ENCODE measurements around the gene CHGA. TPM values are rescaled to one million over a fixed set of nuclear protein-coding genes. Genes with fewer than 3 reads are reported as not detected.

Gene CHGA
- total and polyA plus RNA-seq, 10 of the 15 experiments (the other 5 are each of a cell fraction or from before 2014, with no cell fraction given) = 0.11 to 0.23 TPM; not detected in 8

DNA sequence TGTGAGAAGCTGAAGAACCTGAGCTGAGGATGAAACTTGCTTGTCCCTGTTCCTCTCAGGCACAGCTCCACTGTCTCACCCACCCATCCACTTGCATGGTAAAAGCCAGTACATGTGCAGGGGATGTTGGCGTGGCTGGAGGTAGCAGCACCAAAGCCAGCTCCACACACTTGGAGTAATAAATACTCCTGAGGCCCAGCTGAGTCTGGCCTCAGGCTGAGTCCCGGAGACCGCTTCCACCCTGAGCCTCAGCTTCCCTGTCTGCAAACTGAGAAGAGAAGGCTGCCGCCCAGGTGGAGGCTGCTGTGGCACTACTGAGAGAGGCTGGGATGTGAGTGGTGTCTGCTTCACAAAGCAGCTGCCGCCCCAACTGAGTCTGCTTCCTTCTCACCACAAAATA lies 19.2 kb downstream of the CHGA start:
- RAD21 ChIA-PET (ENCODE audit: unreplicated experiment) = no interaction called here
- Histone ChIP-seq H3K4me3 (no peak overlapping the region), H3K4me2 (ENCODE audit: control insufficient read depth, insufficient read depth) (no peak overlapping the region), H3K36me3 (ENCODE audit: control insufficient read depth in 2 of 2, insufficient read depth in 2 of 2, low read length in 1 of 2) (peaks cover 0 to 19% of the 10 kb centered on the region in 2 experiments; a peak in 3 of 4 replicates), H4K20me1 (ENCODE audit: control insufficient read depth, insufficient read depth) (no peaks in the 10 kb centered on the region), H3K4me1 (ENCODE audit: control insufficient read depth, insufficient read depth, low read length) (no peaks in the 10 kb centered on the region), H3K9me3 (replicated peaks; ENCODE audit: control insufficient read depth, insufficient read depth, low read length) (no peaks in the 10 kb centered on the region), H3K27me3 (replicated peaks in 1 of 2; ENCODE audit: control insufficient read depth in 2 of 2, insufficient read depth in 2 of 2, low read length in 1 of 2) (no peaks in the 10 kb centered on the region), H3K79me2 (ENCODE audit: control insufficient read depth, insufficient read depth, low read length) (no peaks in the 10 kb centered on the region), H2AFZ (ENCODE audit: control insufficient read depth, low read depth, low read length) (no peak overlapping the region), H3K9ac (ENCODE audit: control insufficient read depth, insufficient read depth, low read length) (no peak overlapping the region), H3K27ac (ENCODE audit: control insufficient read depth, insufficient read depth) (no peak overlapping the region)
- SMC1A ChIA-PET (ENCODE audit: uncharacterized antibody, unreplicated experiment) = no interaction called here
- TF ChIP-seq ZNF622 (IDR thresholded peaks at IDR 0.05) = no peak
- 97% methylated on average over 5 of the region's 5 CpGs for WGBS (ENCODE audit: insufficient coverage, insufficient replicate concordance, low lambda C conversion rate, missing lambda C conversion rate)
- BruUV-seq (replicated peaks) = no TSS peak
- CTCF ChIA-PET = interaction anchor here (1.0 kb wide), 2 partner anchors 170 to 190 kb away, joined by 3 read pairs; no protein-coding TSS in a partner anchor
- intact Hi-C loops (cut with micrococcal nuclease; ENCODE audit: unreplicated experiment) (no loop called here), in situ Hi-C loops (cut with MboI) (no loop called here)
- FAIRE-seq (no peak), ATAC-seq (no peak), DNase-seq (ENCODE audit: low read depth, low spot score) (no peak)
- POLR2A ChIA-PET = no interaction called here

DNA sequence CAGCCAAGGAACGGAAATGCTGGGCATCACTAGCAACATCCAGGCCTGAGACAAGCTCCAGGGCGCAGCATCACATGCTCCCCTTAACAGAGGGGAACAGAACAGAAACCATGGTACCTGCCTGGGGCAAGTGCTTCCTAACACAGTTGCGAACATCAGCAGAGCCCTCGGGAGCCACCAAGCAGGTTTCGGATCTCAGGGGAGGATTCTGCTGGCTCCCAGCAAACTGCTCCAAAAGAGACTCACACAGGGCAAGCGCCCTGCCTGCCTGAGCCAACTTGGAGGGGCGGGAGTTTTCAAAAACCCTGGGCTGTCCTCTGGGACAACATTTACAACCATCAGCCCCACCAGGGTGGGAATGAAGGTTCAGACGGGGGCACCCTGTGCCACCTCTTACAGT lies 19.6 kb downstream of the CHGA start:
- WGBS (ENCODE audit: insufficient coverage, insufficient replicate concordance, low lambda C conversion rate, missing lambda C conversion rate) = 72% methylated on average over 8 of the region's 8 CpGs
- Histone ChIP-seq H3K9ac (ENCODE audit: control insufficient read depth, insufficient read depth, low read length) (no peak overlapping the region), H4K20me1 (ENCODE audit: control insufficient read depth, insufficient read depth) (no peaks in the 10 kb centered on the region), H3K4me3 (no peak overlapping the region), H3K36me3 (ENCODE audit: control insufficient read depth in 2 of 2, insufficient read depth in 2 of 2, low read length in 1 of 2) (peaks cover 0 to 19% of the 10 kb centered on the region in 2 experiments; a peak in 3 of 4 replicates), H3K9me3 (replicated peaks; ENCODE audit: control insufficient read depth, insufficient read depth, low read length) (no peaks in the 10 kb centered on the region), H3K79me2 (ENCODE audit: control insufficient read depth, insufficient read depth, low read length) (no peaks in the 10 kb centered on the region), H3K4me2 (ENCODE audit: control insufficient read depth, insufficient read depth) (no peak overlapping the region), H3K4me1 (ENCODE audit: control insufficient read depth, insufficient read depth, low read length) (no peaks in the 10 kb centered on the region), H3K27ac (ENCODE audit: control insufficient read depth, insufficient read depth) (no peak overlapping the region), H3K27me3 (replicated peaks in 1 of 2; ENCODE audit: control insufficient read depth in 2 of 2, insufficient read depth in 2 of 2, low read length in 1 of 2) (no peaks in the 10 kb centered on the region), H2AFZ (ENCODE audit: control insufficient read depth, low read depth, low read length) (no peak overlapping the region)
- ChIA-PET POLR2A (no interaction called here), SMC1A (ENCODE audit: uncharacterized antibody, unreplicated experiment) (no interaction called here), RAD21 (ENCODE audit: unreplicated experiment) (no interaction called here), CTCF (interaction anchor here (1.0 kb wide), 2 partner anchors 169 to 190 kb away, joined by 3 read pairs; no protein-coding TSS in a partner anchor)
- in situ Hi-C loops (cut with MboI) (no loop called here), intact Hi-C loops (cut with micrococcal nuclease; ENCODE audit: unreplicated experiment) (no loop called here)
- ATAC-seq = no peak
- TF ChIP-seq, protein P1, sequence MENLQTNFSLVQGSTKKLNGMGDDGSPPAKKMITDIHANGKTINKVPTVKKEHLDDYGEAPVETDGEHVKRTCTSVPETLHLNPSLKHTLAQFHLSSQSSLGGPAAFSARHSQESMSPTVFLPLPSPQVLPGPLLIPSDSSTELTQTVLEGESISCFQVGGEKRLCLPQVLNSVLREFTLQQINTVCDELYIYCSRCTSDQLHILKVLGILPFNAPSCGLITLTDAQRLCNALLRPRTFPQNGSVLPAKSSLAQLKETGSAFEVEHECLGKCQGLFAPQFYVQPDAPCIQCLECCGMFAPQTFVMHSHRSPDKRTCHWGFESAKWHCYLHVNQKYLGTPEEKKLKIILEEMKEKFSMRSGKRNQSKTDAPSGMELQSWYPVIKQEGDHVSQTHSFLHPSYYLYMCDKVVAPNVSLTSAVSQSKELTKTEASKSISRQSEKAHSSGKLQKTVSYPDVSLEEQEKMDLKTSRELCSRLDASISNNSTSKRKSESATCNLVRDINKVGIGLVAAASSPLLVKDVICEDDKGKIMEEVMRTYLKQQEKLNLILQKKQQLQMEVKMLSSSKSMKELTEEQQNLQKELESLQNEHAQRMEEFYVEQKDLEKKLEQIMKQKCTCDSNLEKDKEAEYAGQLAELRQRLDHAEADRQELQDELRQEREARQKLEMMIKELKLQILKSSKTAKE (IDR thresholded peaks at IDR 0.05; ENCODE audit: low read depth, poor library complexity, severe bottlenecking) = no peak
- TF ChIP-seq RAD21 (IDR thresholded peaks at IDR 0.05; ENCODE audit: insufficient read depth, low read depth, low read length) (no peak), RFX5 (IDR thresholded peaks at IDR 0.05; ENCODE audit: low read depth, low read length) (no peak)
- BruUV-seq (replicated peaks) = no TSS peak
- DNase-seq (ENCODE audit: low read depth, low spot score) = no peak
- no peak for FAIRE-seq

Measured in GM12878 (cell line).